GM10248 (cell line): ENCODE data around the gene CD7.
A peak's percentile ranks its signal among the peaks of the same experiment; 100 is the strongest.

ENCODE experiments used
- CTCF ChIA-PET: fragments of 300-600 bp; sonication (Branson Sonifier 250); formaldehyde crosslinking; extraction: SDS; loops from one replicate; lab custom pipeline; 2021; ENCODE audit warnings: antibody characterized with exemption; lab: Yijun Ruan, JAX
- POLR2A ChIA-PET: fragments of 350-650 bp; sonication (Branson Sonifier 250); formaldehyde crosslinking; extraction: SDS; loops from one replicate; lab custom pipeline; 2020; ENCODE audit warnings: antibody characterized with exemption; lab: Yijun Ruan, JAX
- DNase-seq: peaks from one replicate; pipeline ENCODE4 v3.0.0; 2012; ENCODE audit errors: extremely low spot score
- TF ChIP-seq, protein P1 (sequence below): IDR thresholded peaks from 2 replicates; pipeline ENCODE4 v1.5.1; 2012; ENCODE audit warnings: mild to moderate bottlenecking, low read depth; ENCODE audit errors: extremely low read depth, missing control alignments, control extremely low read depth

The CD7 gene

DNA sequence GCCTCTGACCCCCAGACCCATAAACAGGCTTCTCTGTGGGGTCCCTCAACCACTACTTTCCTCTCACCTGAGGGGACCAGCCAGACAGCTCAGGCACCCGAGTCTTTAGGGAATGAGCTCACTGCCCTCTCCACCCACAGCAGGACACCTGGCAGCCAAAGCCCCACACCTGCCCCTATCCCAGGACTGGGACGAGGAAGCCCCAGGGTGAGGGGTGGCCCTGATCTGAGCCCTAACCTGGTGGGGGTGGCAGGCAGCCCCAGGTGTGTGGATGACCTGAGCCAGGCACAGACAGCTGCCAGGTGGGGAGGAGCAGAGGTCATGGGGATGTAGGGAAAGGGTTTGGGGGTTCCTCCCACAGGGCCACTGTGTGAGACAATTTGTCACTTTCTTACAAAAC lies 40.0 kb upstream of the CD7 start:
- ChIA-PET CTCF (interaction anchor here (1.1 to 2.6 kb wide), 4 partner anchors 9 to 53 kb away, joined by 3 to 9 read pairs (median 4); no protein-coding TSS in a partner anchor), POLR2A (no interaction called here)
- TF ChIP-seq, protein P1, sequence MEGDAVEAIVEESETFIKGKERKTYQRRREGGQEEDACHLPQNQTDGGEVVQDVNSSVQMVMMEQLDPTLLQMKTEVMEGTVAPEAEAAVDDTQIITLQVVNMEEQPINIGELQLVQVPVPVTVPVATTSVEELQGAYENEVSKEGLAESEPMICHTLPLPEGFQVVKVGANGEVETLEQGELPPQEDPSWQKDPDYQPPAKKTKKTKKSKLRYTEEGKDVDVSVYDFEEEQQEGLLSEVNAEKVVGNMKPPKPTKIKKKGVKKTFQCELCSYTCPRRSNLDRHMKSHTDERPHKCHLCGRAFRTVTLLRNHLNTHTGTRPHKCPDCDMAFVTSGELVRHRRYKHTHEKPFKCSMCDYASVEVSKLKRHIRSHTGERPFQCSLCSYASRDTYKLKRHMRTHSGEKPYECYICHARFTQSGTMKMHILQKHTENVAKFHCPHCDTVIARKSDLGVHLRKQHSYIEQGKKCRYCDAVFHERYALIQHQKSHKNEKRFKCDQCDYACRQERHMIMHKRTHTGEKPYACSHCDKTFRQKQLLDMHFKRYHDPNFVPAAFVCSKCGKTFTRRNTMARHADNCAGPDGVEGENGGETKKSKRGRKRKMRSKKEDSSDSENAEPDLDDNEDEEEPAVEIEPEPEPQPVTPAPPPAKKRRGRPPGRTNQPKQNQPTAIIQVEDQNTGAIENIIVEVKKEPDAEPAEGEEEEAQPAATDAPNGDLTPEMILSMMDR: no peak
- no peak for DNase-seq

DNA sequence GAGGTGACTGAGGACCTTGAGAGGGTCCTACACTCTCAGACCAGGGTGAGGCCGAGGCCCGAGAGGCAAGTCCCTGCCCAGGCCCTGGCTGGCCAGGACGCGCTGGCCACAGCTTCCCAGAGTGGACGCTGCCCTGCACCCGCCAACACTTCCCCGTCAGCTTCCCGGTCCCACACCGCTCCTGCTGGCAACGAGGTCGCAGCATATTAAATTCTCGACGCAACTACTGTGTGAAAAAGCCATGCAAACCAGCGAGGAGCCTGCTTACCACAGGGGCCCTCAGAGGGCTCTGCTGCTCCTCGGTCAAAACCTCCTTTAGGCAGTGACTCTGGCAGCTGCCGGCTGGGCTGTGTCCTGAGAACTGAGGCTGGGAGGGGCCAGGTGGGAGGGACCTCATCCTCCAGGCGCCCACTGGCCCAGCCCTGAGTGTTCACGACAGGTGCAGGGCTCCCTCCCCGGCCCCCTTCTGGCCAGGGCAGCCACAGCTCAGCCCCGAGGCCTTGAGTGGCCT lies 39.5 kb upstream of the CD7 start:
- CTCF ChIA-PET: interaction anchor here (0.9 to 2.6 kb wide), 6 partner anchors 8 to 53 kb away, joined by 3 to 9 read pairs (median 4); no protein-coding TSS in a partner anchor
- POLR2A ChIA-PET: no interaction called here
- no peak for DNase-seq
- TF ChIP-seq, protein P1: no peak

DNA sequence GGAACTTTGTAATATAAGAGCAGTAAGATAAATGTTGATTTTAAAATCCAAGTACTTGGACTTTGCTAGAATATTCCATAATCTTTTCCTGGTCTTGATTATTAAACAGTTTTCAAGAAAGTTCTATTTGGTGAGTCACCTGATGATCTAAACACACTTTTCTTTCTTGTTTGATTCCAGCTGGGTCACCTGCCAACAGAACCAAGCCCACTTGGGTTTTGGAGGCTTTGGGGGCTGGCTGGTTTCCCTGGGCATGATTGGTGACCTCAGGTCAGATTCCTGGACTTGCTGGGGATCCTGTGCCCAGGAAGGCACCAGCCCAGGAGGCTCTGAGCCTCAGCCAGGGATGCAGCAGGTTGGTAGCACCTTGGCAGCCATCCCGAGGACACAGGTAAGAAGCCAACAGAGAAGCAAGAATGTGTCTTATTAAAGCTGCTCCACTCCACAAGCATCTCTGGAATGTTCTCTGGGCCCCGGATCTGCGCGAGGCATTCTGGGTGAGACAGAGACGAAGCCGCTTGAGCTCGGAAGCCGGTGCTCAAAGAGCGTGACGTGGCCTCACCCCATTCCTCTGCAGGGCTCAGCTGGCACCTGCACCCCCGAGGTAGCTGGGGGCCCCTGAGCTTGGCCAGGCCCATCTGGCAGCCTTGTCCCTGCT lies 38.5 kb upstream of the CD7 start:
- DNase-seq: no peak
- CTCF ChIA-PET: interaction anchor here (0.9 to 1.2 kb wide), 3 partner anchors 11 to 46 kb away, joined by 3 to 4 read pairs (median 4); no protein-coding TSS in a partner anchor
- TF ChIP-seq, protein P1: no peak
- POLR2A ChIA-PET: no interaction called here

DNA sequence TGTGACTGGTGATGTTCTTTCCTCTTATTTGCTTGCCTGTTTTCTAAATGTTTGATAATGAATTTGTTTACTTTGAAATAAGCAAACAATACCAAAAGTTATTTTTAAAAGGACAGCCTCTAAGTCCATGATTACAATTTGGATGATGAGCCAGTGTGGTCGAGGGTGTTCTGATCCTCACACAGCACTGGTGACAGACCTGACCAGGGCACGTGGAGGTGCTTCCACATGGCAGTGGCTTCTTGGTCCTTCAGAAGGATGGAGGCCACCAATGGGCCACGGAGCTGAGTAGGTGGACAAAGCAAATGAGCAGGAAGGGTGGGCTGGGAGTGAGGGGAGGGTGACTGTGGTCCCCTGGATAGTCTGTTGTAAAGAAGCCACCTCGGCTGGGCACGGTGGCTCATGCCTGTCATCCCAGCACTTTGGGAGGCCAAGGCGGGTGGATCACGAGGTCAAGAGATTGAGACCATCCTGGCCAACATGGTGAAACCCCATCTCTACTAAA lies 37.4 kb upstream of the CD7 start:
- TF ChIP-seq, protein P1: no peak
- ChIA-PET CTCF (no interaction called here), POLR2A (no interaction called here)
- no peak for DNase-seq

DNA sequence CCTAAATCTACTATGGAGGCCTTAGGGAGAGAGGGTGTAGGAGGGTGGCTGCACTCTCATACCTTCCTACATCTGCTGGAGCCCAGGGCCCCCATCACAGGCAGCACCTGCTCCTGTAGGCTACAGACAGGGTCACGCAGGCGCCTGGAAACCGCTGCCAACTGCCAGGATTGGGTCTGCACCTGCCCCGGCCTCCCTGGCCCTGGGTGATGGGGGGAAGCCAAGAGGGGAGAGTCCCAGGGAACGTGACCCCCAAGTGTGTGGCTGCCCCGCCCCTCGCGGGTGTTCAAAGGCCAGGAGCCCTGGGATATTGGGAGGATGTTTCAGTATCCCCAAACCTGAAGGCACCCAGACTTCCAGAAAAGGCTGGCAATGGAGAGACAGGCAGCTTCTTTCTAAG lies 36.1 kb upstream of the CD7 start:
- TF ChIP-seq, protein P1: no peak
- ChIA-PET CTCF (interaction anchor here (0.9 to 3.9 kb wide), 5 partner anchors 9 to 63 kb away, joined by 3 to 35 read pairs (median 3); partner anchors contain the start of gene UTS2R), POLR2A (no interaction called here)
- no peak for DNase-seq

DNA sequence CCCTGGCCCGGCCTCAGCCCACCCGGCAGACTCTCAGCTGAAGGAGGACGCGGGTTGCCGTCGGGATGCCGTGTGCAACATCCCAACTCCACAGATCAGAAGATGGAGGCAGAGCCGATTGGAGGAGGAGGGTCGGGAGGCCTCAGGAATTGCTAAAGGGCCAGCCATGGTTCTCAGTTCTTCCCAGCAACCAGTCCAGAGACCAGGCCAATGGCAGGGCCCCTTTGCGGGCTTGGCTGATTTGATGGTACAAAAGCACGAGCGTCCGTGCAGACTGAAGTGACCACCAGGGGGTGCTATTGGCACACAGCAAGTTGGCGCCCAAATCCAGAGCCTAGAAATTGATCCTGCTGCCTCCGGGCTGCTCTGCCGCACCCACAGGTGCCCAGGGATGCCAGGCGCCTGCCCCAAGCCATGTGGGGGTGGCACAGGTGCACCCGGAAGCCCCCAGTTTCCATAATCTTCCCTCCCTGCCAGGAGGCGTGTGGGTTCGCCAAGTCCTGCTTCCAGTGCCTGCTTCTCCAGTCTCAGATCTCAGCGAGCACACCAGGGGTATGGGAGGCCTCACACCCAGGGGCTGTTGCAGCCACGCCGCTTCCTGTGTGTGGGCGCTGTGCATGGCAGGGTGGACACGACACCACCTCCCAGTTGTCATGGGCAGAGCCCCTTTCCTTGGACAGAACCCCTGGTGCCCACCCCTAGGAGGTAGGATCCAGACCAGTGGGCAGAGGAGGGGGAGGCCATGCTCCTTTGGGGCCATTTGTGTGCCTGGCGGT lies 34.5 kb upstream of the CD7 start:
- POLR2A ChIA-PET: no interaction called here
- TF ChIP-seq, protein P1: peak; percentile 85
- DNase-seq: peak; percentile 88
- CTCF ChIA-PET: interaction anchor here (0.8 to 3.9 kb wide), 29 partner anchors 10 to 305 kb away, joined by 3 to 35 read pairs (median 4); partner anchors contain the start of genes HEXD, OGFOD3, SECTM1 and UTS2R
